ENCODE measurements around the gene CARMIL3. TPM values are rescaled to one million over a fixed set of nuclear protein-coding genes. Genes with fewer than 3 reads are reported as not detected.
A peak's percentile ranks its signal among the peaks of the same experiment; 100 is the strongest.
"Not testable (repeated sequence)": the region's sequence is repeated elsewhere in the genome, so short reads cannot be mapped to it uniquely, and the experiment has no call there.

CARMIL3 gene, protein sequence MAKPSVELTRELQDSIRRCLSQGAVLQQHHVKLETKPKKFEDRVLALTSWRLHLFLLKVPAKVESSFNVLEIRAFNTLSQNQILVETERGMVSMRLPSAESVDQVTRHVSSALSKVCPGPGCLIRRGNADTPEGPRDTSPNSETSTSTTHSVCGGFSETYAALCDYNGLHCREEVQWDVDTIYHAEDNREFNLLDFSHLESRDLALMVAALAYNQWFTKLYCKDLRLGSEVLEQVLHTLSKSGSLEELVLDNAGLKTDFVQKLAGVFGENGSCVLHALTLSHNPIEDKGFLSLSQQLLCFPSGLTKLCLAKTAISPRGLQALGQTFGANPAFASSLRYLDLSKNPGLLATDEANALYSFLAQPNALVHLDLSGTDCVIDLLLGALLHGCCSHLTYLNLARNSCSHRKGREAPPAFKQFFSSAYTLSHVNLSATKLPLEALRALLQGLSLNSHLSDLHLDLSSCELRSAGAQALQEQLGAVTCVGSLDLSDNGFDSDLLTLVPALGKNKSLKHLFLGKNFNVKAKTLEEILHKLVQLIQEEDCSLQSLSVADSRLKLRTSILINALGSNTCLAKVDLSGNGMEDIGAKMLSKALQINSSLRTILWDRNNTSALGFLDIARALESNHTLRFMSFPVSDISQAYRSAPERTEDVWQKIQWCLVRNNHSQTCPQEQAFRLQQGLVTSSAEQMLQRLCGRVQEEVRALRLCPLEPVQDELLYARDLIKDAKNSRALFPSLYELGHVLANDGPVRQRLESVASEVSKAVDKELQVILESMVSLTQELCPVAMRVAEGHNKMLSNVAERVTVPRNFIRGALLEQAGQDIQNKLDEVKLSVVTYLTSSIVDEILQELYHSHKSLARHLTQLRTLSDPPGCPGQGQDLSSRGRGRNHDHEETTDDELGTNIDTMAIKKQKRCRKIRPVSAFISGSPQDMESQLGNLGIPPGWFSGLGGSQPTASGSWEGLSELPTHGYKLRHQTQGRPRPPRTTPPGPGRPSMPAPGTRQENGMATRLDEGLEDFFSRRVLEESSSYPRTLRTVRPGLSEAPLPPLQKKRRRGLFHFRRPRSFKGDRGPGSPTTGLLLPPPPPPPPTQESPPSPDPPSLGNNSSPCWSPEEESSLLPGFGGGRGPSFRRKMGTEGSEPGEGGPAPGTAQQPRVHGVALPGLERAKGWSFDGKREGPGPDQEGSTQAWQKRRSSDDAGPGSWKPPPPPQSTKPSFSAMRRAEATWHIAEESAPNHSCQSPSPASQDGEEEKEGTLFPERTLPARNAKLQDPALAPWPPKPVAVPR (N-terminal part only)
- 1.5 TPM for total RNA-seq
- polyA plus RNA-seq: 0.33 TPM

GRCh38 chr14:24051789-24052655 is at the start of gene CARMIL3:
TSS of gene CARMIL3 (plus strand) at chr14:24052009. CDS start at chr14:24052154, 145 bp downstream.
- H3K27ac ChIP-seq (ENCODE audit: low read depth): no peak within 1 kb of the TSS
- under 1% methylated on average over 92 of the region's 92 CpGs for WGBS
- peak within 1 kb of the TSS; percentile 73 for H3K4me3 ChIP-seq (ENCODE audit: low read depth, low read length)
- H3K36me3 ChIP-seq (ENCODE audit: insufficient read depth): no peaks in the 10 kb centered on the region
- DNase-seq (ENCODE audit: extremely low spot score): peak; percentile 10
- H3K4me1 ChIP-seq (ENCODE audit: insufficient read depth): no peaks in the 10 kb centered on the region

- H3K4me1 ChIP-seq (ENCODE audit: insufficient read depth); H3K36me3 ChIP-seq (ENCODE audit: insufficient read depth); DNase-seq (ENCODE audit: extremely low spot score); H3K27ac ChIP-seq (ENCODE audit: low read depth): not testable (repeated sequence)
- H3K4me3 ChIP-seq (ENCODE audit: low read depth, low read length): peak overlapping the region; percentile 33
- WGBS: 7% methylated on average over 1 of the region's 15 CpGs
These were observed 45.4 kb upstream of the CARMIL3 start for GRCh38 chr14:24006471-24006816.

- Histone ChIP-seq H3K4me3 (ENCODE audit: low read depth, low read length) (peak overlapping the region; percentile 33), H3K27ac (ENCODE audit: low read depth) (peak overlapping the region; percentile 59)
- not testable (repeated sequence) for H3K36me3 ChIP-seq (ENCODE audit: insufficient read depth); H3K4me1 ChIP-seq (ENCODE audit: insufficient read depth); DNase-seq (ENCODE audit: extremely low spot score)
- WGBS: 7% methylated on average over 32 of the region's 62 CpGs
These were observed 44.8 kb upstream of the CARMIL3 start for GRCh38 chr14:24006817-24007652.

DNA sequence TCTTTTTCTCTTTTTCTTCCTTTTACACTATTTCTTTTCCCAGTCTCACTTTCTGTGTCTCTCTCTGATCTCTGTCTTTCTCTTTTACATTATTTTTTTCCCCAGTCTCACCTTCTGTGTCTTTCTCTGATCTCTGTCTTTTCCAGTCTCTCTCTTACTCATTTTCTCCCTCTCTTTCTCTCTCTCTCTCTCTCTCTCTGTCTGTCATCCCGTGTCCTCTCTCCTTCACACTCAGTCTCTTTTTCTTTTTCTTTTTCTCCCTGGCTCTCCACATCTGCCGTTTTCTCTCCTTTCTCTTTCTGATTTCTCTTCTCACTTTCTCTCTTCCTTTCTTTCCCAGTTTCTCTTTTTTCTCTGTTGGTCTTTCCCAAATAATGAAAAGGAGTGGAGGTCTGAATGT is 40.8 kb upstream of the CARMIL3 start:
- no peak overlapping the region for H3K27ac ChIP-seq (ENCODE audit: low read depth)
- H3K4me1 ChIP-seq (ENCODE audit: insufficient read depth): peaks cover 1% of the 10 kb centered on the region
- H3K36me3 ChIP-seq (ENCODE audit: insufficient read depth): no peaks in the 10 kb centered on the region
- DNase-seq (ENCODE audit: extremely low spot score): no peak
- no peak overlapping the region for H3K4me3 ChIP-seq (ENCODE audit: low read depth, low read length)
- WGBS: 80% methylated on average over 2 of the region's 2 CpGs

GRCh38 chr14:24012726-24013273 is 39.0 kb upstream of the CARMIL3 start:
- not testable (repeated sequence) for DNase-seq (ENCODE audit: extremely low spot score); H3K4me3 ChIP-seq (ENCODE audit: low read depth, low read length); H3K36me3 ChIP-seq (ENCODE audit: insufficient read depth); H3K27ac ChIP-seq (ENCODE audit: low read depth); H3K4me1 ChIP-seq (ENCODE audit: insufficient read depth)
- WGBS: 60% methylated on average over 4 of the region's 4 CpGs

- peak; percentile 21 for DNase-seq (ENCODE audit: extremely low spot score)
- Histone ChIP-seq H3K4me3 (ENCODE audit: low read depth, low read length) (no peak overlapping the region), H3K27ac (ENCODE audit: low read depth) (no peak overlapping the region), H3K36me3 (ENCODE audit: insufficient read depth) (no peaks in the 10 kb centered on the region), H3K4me1 (ENCODE audit: insufficient read depth) (peaks cover 1% of the 10 kb centered on the region)
- WGBS: 30% methylated on average over 12 of the region's 12 CpGs
These were observed 37.9 kb upstream of the CARMIL3 start for GRCh38 chr14:24013654-24014514.

DNA sequence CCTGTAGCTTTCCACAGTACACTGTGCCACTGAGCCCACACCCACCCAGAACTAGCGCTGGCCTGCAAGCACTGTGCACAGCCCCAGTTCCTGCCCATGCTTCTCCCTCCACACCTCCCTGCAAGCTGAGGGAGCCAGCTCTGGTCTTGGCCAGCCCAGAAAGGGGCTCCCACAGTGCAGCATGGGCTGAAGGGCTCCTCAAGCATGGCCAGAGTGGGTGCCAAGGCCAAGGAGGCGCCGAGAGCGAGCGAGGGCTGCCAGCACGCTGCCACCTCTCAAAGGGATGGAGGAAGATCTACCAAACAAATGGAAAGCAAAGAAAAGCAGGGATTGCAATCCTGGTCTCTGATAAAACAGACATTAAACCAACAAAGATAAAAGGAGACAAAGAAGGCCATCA is 36.1 kb upstream of the CARMIL3 start:
- 99% methylated on average over 6 of the region's 6 CpGs for WGBS
- DNase-seq (ENCODE audit: extremely low spot score); H3K27ac ChIP-seq (ENCODE audit: low read depth); H3K4me1 ChIP-seq (ENCODE audit: insufficient read depth); H3K4me3 ChIP-seq (ENCODE audit: low read depth, low read length); H3K36me3 ChIP-seq (ENCODE audit: insufficient read depth): not testable (repeated sequence)

DNA sequence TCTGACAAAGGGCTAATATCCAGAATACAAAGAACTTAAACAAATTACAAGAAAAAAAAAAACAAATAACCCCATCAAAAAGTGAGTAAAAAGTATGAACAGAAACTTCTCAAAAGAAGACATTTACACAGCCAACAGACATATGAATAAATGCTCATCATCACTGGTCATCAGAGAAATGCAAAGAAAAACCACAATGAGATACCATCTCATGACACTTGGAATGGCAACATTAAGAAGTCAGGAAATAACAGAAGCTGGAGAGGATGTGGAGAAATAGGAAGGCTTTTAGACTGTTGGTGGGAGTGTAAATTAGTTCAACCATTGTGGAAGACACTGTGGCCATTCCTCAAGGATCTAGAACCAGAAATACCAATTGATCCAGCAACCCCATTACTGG is 32.8 kb upstream of the CARMIL3 start:
- DNase-seq (ENCODE audit: extremely low spot score); H3K4me3 ChIP-seq (ENCODE audit: low read depth, low read length); H3K36me3 ChIP-seq (ENCODE audit: insufficient read depth); H3K27ac ChIP-seq (ENCODE audit: low read depth); H3K4me1 ChIP-seq (ENCODE audit: insufficient read depth): not testable (repeated sequence)

DNA sequence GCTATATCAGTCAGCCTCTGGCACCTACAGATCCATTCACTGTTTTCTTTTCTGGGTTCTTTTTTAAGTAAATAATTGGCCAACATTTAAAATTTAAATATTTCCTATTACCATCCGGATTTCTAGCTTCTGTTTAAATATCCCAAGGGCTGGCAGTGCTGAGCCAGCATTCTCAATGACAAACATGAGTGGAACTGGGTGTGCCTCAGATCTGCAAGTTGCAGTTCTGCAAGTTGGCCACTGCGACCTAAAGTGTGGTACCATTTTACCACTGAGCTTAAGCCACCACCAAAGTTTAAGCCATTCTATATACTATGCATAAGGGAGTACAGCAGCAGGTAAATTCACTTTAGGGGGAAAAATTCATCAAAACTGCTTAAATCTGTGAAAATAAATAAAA is 31.9 kb upstream of the CARMIL3 start:
- H3K27ac ChIP-seq (ENCODE audit: low read depth); H3K36me3 ChIP-seq (ENCODE audit: insufficient read depth); DNase-seq (ENCODE audit: extremely low spot score); H3K4me1 ChIP-seq (ENCODE audit: insufficient read depth); H3K4me3 ChIP-seq (ENCODE audit: low read depth, low read length): not testable (repeated sequence)
- WGBS: 52% methylated on average over 2 of the region's 2 CpGs

DNA sequence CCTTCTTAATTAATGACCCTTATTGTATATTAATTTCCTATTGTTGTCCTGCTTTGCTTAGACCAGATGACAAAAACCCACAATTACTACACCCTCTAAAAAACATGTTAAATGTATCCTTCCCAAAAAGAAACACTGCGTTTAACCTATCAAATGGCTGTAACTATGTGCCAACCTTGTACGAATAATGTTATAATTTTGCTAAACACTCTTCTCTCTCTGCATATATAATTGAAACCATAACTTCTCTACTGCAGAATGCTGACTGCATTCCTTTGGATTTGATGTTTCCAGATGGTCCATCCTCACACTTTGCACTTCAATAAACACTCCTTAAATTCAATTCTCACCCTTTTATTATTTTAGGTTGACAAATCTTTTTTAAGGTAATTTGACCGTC is 31.3 kb upstream of the CARMIL3 start:
- not testable (repeated sequence) for H3K4me1 ChIP-seq (ENCODE audit: insufficient read depth); DNase-seq (ENCODE audit: extremely low spot score); H3K27ac ChIP-seq (ENCODE audit: low read depth); H3K36me3 ChIP-seq (ENCODE audit: insufficient read depth); H3K4me3 ChIP-seq (ENCODE audit: low read depth, low read length)
- 89% methylated on average over 3 of the region's 3 CpGs for WGBS

DNA sequence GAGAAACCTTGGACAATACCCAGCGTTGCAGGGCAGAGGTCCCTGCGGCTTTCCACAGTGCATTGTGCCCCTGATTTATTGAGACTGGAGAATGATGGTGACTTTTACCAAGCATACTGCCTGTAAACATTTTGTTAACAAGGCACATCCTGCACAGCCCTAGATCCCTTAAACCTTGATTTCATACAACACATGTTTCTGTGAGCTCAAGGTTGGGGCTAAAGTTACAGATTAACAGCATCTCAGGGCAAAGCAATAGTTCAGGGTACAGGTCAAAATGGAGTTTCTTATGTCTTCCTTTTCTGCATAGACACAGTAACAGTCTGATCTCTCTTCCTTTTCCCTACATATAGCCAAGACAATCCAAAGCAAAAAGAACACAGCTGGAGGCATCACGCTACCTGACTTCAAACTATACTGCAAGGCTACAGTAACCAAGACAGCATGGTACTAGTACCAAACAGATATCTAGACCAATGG is 26.8 kb upstream of the CARMIL3 start:
- H3K27ac ChIP-seq (ENCODE audit: low read depth); H3K36me3 ChIP-seq (ENCODE audit: insufficient read depth); DNase-seq (ENCODE audit: extremely low spot score); H3K4me3 ChIP-seq (ENCODE audit: low read depth, low read length); H3K4me1 ChIP-seq (ENCODE audit: insufficient read depth): not testable (repeated sequence)
- WGBS: 94% methylated on average over 3 of the region's 3 CpGs

Data from urinary bladder (tissue), 4 donors.